Activated CD8-positive, alpha-beta T cell treated with anti-CD3 and anti-CD28 coated beads, Interleukin-2, amount 10 ng/mL, durations not matched to agents 7 days and 5 days (primary cell): ENCODE data around the gene DIPK1B. TPM values are rescaled to one million over a fixed set of nuclear protein-coding genes. Genes with fewer than 3 reads are reported as not detected.
A peak's percentile ranks its signal among the peaks of the same experiment; 100 is the strongest.
"Not testable (repeated sequence)": the region's sequence is repeated elsewhere in the genome, so short reads cannot be mapped to it uniquely, and the experiment has no call there.

Source experiments
- ATAC-seq: fragments of 150-1000 bp; cut with Tn5 transposase; one replicate; pipeline ENCODE4 v1.10.0; 2021; ENCODE audit warnings: moderate library complexity
- CTCF ChIA-PET: fragments of 350-600 bp; sonication (Branson Sonifier 250); formaldehyde crosslinking; loops from one replicate; lab custom pipeline; 2021; ENCODE audit warnings: antibody characterized with exemption; lab: Charles Lee
- POLR2A ChIA-PET: fragments of 350-600 bp; sonication (Branson Sonifier 250); formaldehyde crosslinking; loops from one replicate; lab custom pipeline; 2021; ENCODE audit warnings: antibody characterized with exemption; lab: Charles Lee
- DNase-seq: peaks from one replicate; pipeline ENCODE4 v3.0.0-alpha.2; 2020
- H3K27ac Mint-ChIP-seq: one replicate; pipeline ENCODE4 v1.8.0; 2021; ENCODE audit warnings: mild to moderate bottlenecking, mixed read lengths
- H3K27me3 Mint-ChIP-seq: one replicate; pipeline ENCODE4 v1.8.0; 2021; ENCODE audit warnings: low read depth, mixed read lengths
- H3K36me3 Mint-ChIP-seq: one replicate; pipeline ENCODE4 v1.8.0; 2021; ENCODE audit warnings: low read depth, mixed read lengths
- H3K4me1 Mint-ChIP-seq: one replicate; pipeline ENCODE4 v1.8.0; 2021; ENCODE audit warnings: low read depth, mixed read lengths
- H3K4me3 Mint-ChIP-seq: one replicate; pipeline ENCODE4 v1.8.0; 2021; ENCODE audit warnings: mild to moderate bottlenecking, mixed read lengths
- H3K9me3 Mint-ChIP-seq: one replicate; pipeline ENCODE4 v1.8.0; 2022; ENCODE audit warnings: mixed read lengths; ENCODE audit not compliant: insufficient read depth
- total RNA-seq, 2 experiments: library from RNA; stranded (reverse); gene quantifications; one replicate each; pipeline ENCODE4 v1.2.3, GENCODE V29; 2021

DIPK1B gene
- total RNA-seq, 2 experiments from 2014 or later, result 0.16 TPM; not detected in 1

DNA sequence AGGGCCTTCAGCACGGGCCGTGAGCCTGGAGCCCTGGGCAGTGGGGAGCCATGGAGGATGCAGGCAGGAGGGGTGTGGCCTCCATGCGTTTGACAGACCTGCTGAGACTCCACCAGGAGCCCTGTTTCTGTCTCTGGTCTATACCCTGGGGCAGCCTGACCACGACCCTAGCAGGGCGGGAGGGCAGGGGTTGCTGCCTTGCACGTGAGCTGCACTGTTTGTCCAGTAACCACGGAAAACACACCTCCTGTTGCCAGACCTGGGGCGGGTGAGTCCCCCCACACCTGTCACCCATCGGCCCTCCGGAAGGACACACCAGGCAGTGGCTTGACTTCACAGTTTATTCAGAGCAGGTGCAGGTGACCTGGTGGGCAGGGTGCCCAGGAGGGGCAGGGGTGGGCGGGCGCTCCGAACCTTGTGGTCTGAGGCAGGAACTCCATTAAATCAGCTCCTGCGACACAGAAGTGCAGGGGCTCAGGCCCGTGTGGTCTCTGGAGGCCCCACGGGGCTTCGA lies 41.7 kb downstream of the DIPK1B start:
- H3K27ac Mint-ChIP-seq, result no peak overlapping the region
- no peak overlapping the region for H3K4me3 Mint-ChIP-seq
- DNase-seq (no peak), ATAC-seq (no peak)
- H3K36me3 Mint-ChIP-seq, result peaks cover 12% of the 10 kb centered on the region
- H3K9me3 Mint-ChIP-seq, result peaks cover 9% of the 10 kb centered on the region
- POLR2A ChIA-PET, result no interaction called here
- peaks cover 12% of the 10 kb centered on the region for H3K27me3 Mint-ChIP-seq
- peaks cover 6% of the 10 kb centered on the region for H3K4me1 Mint-ChIP-seq
- CTCF ChIA-PET, result no interaction called here

DNA sequence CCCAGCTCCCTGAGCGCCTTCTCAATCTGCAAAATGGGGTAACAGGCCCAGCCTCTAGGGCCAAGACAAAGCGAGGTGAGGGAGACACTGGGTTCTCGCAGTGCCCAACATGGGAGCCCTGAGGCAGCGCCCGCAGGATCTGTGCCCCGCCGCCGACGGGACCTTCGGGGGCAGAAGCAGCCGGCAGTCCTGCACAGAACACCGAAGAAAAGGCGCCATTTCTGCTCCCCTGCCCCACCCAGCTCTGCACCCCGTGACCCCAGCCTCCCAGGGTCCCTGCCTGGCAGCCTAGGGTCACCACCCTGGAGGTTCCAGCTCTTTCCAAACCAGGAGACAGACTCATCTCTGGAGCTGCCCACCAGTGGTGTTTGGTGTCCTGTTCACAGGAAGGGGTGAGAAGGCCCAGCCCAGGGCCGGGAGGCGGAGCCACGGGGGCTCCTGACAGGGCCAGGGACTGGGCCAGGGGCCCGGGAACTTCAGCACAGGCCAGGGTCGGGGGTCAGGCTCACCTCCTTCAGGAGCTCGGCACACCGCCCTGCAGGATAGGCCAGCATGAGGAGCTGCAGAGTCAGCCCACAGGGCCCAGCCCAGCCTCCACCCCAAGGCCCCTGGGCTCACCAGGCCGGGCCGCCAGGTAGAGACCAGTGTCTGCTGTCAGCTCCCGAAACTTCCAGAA lies 42.4 kb downstream of the DIPK1B start:
- Mint-ChIP-seq H3K4me1 (peaks cover 6% of the 10 kb centered on the region), H3K27me3 (peaks cover 9% of the 10 kb centered on the region), H3K36me3 (peaks cover 12% of the 10 kb centered on the region), H3K27ac (no peak overlapping the region), H3K4me3 (no peak overlapping the region), H3K9me3 (peaks cover 9% of the 10 kb centered on the region)
- ATAC-seq (no peak), DNase-seq (no peak)
- ChIA-PET CTCF (no interaction called here), POLR2A (no interaction called here)

DNA sequence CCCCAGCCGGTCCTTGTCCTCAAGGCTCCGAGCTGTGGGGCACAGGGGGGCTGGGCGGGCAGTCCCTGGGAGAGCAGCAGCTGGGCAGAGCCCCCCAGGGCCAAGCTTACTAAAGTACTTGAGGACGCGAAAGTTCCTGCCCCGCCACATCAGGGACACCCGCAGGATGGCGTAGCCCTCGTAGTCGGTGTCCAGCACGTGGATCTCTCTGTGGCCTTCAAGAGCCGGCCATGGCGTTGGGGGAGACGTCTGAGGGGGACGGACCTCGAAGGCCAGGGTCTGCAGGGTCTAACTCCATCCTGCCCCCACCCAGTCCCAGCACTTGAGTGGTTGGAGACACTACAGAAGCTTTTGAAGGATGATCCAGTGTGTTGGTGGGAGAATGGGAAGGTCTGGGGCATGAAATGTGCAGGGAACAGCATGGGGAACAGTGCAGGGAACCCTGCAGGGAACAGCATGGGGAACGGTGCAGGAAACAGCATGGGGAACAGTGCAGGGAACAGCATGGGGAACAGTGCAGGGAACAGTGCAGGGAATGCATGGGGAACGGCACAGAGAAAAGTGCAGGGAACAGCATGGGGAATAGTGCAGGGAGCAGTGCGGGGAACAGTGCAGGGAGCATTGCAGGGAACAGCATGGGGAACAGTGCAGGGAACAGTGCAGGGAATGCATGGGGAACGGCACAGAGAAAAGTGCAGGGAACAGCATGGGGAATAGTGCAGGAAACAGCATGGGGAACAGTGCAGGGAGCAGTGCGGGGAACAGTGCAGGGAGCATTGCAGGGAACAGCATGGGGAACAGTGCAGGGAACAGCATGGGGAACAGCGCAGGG lies 43.1 kb downstream of the DIPK1B start:
- CTCF ChIA-PET, H3K9me3 Mint-ChIP-seq, ATAC-seq, H3K27me3 Mint-ChIP-seq, POLR2A ChIA-PET, H3K27ac Mint-ChIP-seq, DNase-seq, H3K4me1 Mint-ChIP-seq, H3K4me3 Mint-ChIP-seq: not testable (repeated sequence)
- peaks cover 12% of the 10 kb centered on the region for H3K36me3 Mint-ChIP-seq

DNA sequence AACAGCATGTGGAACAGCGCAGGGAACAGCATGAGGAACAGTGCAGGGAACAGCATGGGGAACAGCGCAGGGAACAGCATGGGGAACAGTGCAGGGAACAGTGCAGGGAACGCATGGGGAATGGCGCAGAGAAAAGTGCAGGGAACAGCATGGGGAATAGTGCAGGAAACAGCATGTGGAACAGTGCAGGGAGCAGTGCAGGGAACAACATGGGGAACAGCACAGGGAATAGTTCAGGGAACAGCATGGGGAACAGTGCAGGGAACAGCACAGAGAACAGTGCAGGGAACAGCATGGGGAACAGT lies 43.7 kb downstream of the DIPK1B start:
- ChIA-PET POLR2A (no interaction called here), CTCF (no interaction called here)
- peaks cover 12% of the 10 kb centered on the region for H3K36me3 Mint-ChIP-seq
- no peak overlapping the region for H3K27ac Mint-ChIP-seq
- ATAC-seq, result no peak
- DNase-seq, result no peak
- peaks cover 9% of the 10 kb centered on the region for H3K9me3 Mint-ChIP-seq
- H3K4me1 Mint-ChIP-seq, result no peaks in the 10 kb centered on the region
- peaks cover 9% of the 10 kb centered on the region for H3K27me3 Mint-ChIP-seq
- no peak overlapping the region for H3K4me3 Mint-ChIP-seq

DNA sequence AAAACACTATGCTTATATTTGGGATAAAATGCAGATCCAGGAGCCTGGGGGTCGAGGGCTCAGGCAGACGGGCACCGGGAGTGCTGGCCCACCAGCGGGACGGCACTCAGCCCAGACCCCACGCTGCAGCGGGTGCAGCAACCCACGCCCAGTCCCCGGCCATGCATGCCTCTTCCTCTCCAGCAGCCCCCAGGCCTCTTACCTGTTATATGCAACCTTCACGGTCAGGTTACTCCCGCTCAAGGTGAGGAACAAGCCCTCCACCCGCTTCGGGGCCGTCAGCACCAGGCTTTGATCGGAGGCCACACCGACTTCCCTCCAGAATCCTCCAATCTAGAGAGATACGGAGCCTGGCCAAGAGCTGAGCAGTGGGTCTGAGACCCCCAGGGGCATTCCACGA lies 44.5 kb downstream of the DIPK1B start:
- H3K4me1 Mint-ChIP-seq, result no peaks in the 10 kb centered on the region
- H3K27ac Mint-ChIP-seq, result no peak overlapping the region
- peaks cover 6% of the 10 kb centered on the region for H3K27me3 Mint-ChIP-seq
- no peak overlapping the region for H3K4me3 Mint-ChIP-seq
- ATAC-seq (no peak), DNase-seq (no peak)
- ChIA-PET POLR2A (no interaction called here), CTCF (interaction anchor here (1.4 kb wide), 1 partner anchor 10 kb away, joined by 4 read pairs; no protein-coding TSS in a partner anchor)
- peaks cover 9% of the 10 kb centered on the region for H3K9me3 Mint-ChIP-seq
- peaks cover 5% of the 10 kb centered on the region for H3K36me3 Mint-ChIP-seq

DNA sequence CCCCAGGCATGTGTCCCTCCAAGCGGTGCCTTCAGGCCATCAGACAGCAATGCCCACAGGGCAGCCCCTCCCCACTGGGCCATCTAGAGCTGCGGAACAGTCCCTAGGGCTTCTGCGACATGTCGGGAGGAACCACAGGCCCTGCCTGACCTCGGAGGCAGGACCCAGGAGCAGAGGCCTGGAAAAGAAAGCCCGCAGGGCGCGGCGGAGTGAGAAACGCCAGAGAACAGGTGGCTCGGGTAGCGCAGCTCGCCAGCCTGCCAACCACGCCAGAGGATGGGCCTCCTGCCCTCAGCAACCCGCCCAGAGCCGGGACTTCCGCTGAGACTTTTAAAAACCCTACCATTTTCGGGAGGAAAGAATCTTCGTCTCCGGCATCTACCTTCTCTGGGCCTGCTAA lies 45.0 kb downstream of the DIPK1B start:
- ChIA-PET CTCF (interaction anchor here (0.6 to 1.5 kb wide), 4 partner anchors 9 to 161 kb away, joined by 3 to 4 read pairs (median 4); no protein-coding TSS in a partner anchor), POLR2A (no interaction called here)
- peaks cover 2% of the 10 kb centered on the region for H3K27me3 Mint-ChIP-seq
- ATAC-seq (no peak), DNase-seq (no peak)
- no peak overlapping the region for H3K27ac Mint-ChIP-seq
- H3K4me1 Mint-ChIP-seq, result no peaks in the 10 kb centered on the region
- no peak overlapping the region for H3K4me3 Mint-ChIP-seq
- peaks cover 2% of the 10 kb centered on the region for H3K36me3 Mint-ChIP-seq
- peaks cover 7% of the 10 kb centered on the region for H3K9me3 Mint-ChIP-seq

DNA sequence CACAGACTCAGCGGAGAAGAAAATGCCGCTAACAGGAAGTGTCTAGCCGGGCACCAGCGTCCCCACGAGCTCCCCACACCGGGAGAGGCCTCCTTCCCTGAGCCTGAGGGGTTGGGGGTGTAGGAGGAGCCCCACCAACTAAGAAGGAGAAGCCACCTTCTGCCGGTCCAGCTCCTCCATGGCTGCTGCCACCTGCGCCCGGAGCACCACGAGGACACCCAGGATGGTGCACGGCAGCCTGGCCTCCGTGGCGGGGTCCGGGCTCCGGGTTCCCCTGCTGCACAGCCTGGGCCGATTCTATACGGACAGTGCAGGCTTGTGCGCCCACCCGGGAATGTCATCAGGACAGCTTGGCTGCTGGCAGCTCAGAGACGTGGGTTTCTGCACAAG lies 45.4 kb downstream of the DIPK1B start:
- CTCF ChIA-PET, result interaction anchor here (0.6 to 1.5 kb wide), 4 partner anchors 9 to 160 kb away, joined by 3 to 4 read pairs (median 4); no protein-coding TSS in a partner anchor
- Mint-ChIP-seq H3K36me3 (no peaks in the 10 kb centered on the region), H3K9me3 (peaks cover 2% of the 10 kb centered on the region), H3K4me1 (no peaks in the 10 kb centered on the region), H3K27ac (no peak overlapping the region), H3K4me3 (no peak overlapping the region), H3K27me3 (no peaks in the 10 kb centered on the region)
- ATAC-seq (no peak), DNase-seq (no peak)
- POLR2A ChIA-PET, result no interaction called here

DNA sequence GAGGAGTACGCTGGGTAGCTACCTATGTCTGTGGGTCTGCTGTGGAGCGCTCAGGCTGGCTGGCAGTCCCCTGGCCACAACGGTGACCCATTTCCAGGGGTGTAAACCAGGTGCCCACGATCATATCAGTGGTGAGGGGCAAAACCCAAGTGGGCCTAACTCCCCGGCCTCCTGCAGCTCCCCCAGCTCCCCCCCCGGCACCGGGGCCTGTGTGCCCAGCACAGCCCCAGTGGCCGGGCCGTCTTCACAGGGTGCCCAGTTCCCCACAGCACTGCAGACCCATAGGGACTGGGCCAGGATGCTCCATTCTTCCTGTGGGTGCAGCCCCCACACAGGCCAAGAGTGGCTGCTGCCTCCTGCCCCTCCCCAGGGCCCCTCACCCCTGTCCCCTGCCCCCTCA lies 46.6 kb downstream of the DIPK1B start:
- H3K27ac Mint-ChIP-seq, result no peak overlapping the region
- ATAC-seq (no peak), DNase-seq (no peak)
- H3K9me3 Mint-ChIP-seq, result no peaks in the 10 kb centered on the region
- H3K36me3 Mint-ChIP-seq, result no peaks in the 10 kb centered on the region
- no peak overlapping the region for H3K4me3 Mint-ChIP-seq
- POLR2A ChIA-PET, result no interaction called here
- no peaks in the 10 kb centered on the region for H3K27me3 Mint-ChIP-seq
- H3K4me1 Mint-ChIP-seq, result no peaks in the 10 kb centered on the region
- CTCF ChIA-PET, result interaction anchor here (2.2 kb wide), 1 partner anchor 19 kb away, joined by 9 read pairs; no protein-coding TSS in a partner anchor

DNA sequence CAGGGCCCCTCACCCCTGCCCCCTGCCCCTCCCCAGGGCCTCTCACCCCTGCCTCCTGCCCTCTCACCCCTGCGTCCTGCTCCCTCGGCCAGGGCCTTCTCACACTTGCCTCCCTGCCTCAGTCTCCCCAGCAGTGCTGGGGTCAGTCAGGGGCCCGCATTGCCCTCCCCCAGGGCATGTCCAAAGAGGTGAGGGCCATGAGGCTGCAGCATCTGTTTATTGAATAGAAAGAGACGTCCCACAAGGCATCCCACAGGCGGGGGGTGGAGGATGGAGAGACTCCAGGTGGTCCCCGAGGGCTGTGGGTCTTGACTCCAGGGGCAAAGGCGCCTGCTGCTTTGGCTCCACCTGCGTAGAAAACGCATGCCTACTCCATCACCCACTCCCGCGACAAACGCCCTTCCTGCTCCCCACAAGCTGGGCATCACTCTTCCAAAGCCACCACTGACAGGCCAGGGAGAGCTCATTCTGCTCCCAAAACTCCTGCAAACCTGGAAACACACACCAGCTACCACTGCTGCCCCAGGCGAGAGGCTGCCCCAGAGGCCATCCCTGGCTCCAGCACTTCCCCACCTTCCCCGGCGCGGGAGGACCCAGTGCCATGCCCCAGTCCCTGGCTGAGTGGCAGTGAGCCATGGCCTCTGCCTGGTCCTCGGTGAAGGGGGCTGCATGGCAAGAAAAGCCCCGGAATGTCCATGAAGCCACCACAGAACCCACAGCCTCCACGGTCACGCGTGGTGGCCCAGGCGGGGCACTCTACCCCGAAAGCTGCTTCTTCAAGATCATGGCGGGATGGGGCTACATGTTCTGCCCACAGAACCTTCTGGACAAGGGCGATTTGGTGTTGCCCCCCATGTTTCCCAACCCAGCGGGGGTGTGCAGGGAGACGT lies 47.3 kb downstream of the DIPK1B start:
- H3K4me1 Mint-ChIP-seq, result no peaks in the 10 kb centered on the region
- no peak overlapping the region for H3K4me3 Mint-ChIP-seq
- DNase-seq (no peak), ATAC-seq (no peak)
- POLR2A ChIA-PET, result no interaction called here
- CTCF ChIA-PET, result interaction anchor here (1.9 to 2.2 kb wide), 2 partner anchors 9 to 18 kb away, joined by 8 to 9 read pairs; no protein-coding TSS in a partner anchor
- no peak overlapping the region for H3K27ac Mint-ChIP-seq
- H3K27me3 Mint-ChIP-seq, result no peaks in the 10 kb centered on the region
- H3K36me3 Mint-ChIP-seq, result no peaks in the 10 kb centered on the region
- no peaks in the 10 kb centered on the region for H3K9me3 Mint-ChIP-seq

DNA sequence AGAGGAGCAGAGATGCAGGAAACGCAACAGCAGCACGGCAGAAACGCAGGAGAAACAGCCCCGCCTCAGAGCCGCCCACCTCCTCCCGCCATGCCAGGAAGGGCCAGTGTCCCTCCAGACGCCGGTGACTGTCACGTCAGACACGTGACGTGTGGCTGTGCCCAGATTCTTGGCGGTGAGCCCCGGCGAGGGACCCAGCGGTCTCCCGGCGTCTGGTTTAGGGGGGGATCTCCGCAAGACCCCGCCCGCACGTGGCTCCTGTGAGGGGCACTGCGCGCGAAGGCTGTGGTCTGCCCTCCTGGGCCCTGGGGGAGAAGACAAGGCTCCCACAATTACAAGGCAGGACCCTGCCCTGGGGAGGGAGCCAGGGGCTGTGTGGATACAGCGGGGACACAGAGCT lies 48.1 kb downstream of the DIPK1B start:
- CTCF ChIA-PET, result interaction anchor here (0.5 to 2.2 kb wide), 3 partner anchors 9 to 17 kb away, joined by 4 to 9 read pairs (median 8); no protein-coding TSS in a partner anchor
- H3K27ac Mint-ChIP-seq, result no peak overlapping the region
- ATAC-seq, result no peak

DNA sequence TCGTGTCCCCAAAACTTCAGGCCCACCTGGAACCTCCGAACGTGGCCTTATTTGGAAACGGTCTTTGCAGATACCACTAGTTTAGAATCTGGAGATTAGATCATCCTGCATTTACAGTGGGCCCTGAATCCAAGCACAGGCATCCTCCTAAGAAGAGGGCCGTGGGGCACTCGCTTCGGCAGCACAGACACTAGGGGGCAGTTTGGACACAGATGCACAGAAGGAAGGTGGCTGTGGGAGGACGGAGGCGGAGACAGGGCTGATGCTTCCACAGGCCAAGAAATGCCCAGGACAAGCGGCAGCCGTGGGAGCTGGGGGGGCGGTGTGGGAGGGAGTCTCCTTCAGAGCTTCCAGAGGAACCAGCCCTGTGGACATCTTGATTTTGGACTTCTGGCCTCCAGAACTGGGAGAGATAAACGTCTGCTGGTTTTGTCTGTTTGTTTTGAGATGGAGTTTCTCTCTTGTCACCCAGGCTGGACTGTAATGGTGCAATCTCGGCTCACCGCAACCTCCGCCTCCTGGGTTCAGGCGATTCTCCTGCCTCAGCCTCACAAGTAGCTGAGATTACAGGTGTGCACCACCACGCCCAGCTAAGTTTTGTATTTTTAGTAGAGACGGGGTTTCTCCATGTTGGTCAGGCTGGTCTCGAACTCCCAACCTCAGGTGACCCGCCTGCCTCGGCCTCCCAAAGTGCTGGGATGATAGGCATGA lies 48.6 kb downstream of the DIPK1B start:
- CTCF ChIA-PET, result interaction anchor here (0.5 to 2.2 kb wide), 3 partner anchors 10 to 17 kb away, joined by 4 to 9 read pairs (median 8); no protein-coding TSS in a partner anchor
- H3K36me3 Mint-ChIP-seq, H3K9me3 Mint-ChIP-seq, H3K4me1 Mint-ChIP-seq, H3K27ac Mint-ChIP-seq, H3K27me3 Mint-ChIP-seq, H3K4me3 Mint-ChIP-seq, POLR2A ChIA-PET: not testable (repeated sequence)
- DNase-seq, result peak; percentile 46
- ATAC-seq, result peak; percentile 42

More for the DNA sequence above, 48.1 kb downstream of the DIPK1B start:
- Mint-ChIP-seq H3K4me3 (no peak overlapping the region), H3K4me1 (peaks cover 1% of the 10 kb centered on the region), H3K9me3 (no peaks in the 10 kb centered on the region), H3K36me3 (no peaks in the 10 kb centered on the region), H3K27me3 (no peaks in the 10 kb centered on the region)
- DNase-seq, result no peak
- POLR2A ChIA-PET, result no interaction called here
